CMK (cell line): Measurements from ENCODE around the gene PPP1R3E.
"Not testable (repeated sequence)": the region's sequence is repeated elsewhere in the genome, so short reads cannot be mapped to it uniquely, and the experiment has no call there.

Experiments used
- DNase-seq: peaks from one replicate; pipeline ENCODE4 v3.0.0-alpha.2; 2010; ENCODE audit warnings: low read depth

Gene PPP1R3E, protein sequence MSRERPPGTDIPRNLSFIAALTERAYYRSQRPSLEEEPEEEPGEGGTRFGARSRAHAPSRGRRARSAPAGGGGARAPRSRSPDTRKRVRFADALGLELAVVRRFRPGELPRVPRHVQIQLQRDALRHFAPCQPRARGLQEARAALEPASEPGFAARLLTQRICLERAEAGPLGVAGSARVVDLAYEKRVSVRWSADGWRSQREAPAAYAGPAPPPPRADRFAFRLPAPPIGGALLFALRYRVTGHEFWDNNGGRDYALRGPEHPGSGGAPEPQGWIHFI

DNA sequence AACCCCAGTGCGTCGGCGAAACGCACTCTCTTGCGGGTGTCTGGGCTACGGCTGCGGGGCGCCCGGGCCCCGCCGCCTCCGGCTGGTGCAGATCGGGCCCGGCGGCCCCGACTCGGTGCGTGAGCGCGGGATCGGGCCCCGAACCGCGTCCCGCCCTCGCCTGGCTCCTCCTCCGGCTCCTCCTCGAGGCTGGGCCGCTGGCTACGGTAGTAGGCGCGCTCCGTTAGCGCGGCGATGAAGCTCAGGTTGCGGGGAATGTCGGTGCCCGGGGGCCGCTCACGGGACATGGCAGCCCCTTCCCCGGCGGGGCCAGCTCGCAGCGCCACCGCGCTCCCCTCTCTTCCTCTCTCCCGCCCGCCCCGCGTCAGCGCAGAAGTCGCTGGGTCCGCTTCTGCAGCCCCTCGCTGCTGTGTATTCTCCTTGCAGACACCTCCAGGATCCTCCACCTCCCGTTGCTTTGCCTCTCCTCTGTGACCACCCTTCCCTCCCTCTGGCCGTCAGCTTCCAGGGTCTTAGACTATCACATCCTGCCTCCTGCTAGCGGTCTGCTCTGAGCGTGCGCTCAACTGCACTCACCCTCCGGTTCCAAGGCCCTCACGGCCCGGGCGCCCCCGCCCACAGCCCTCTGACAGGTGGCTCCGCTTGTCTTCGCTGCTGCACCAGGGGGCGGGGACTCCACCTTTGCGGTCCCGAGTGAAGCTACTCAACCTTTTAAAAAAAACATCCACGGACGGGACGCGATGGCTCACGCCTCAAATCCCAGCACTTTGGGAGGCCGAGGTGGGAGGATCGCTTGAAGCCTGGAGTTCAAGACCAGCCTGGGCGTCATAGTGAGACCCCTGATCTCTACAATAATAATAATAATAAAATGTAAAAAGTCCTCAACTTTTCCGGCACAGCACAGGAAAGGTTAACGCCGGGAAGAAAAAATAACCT, at the start of gene PPP1R3E:
PPP1R3E (minus strand) TSS at position 570 of the 936 bp plus-strand sequence; CDS start at position 287, 283 bp downstream.
- peak; percentile 84 for DNase-seq

DNA sequence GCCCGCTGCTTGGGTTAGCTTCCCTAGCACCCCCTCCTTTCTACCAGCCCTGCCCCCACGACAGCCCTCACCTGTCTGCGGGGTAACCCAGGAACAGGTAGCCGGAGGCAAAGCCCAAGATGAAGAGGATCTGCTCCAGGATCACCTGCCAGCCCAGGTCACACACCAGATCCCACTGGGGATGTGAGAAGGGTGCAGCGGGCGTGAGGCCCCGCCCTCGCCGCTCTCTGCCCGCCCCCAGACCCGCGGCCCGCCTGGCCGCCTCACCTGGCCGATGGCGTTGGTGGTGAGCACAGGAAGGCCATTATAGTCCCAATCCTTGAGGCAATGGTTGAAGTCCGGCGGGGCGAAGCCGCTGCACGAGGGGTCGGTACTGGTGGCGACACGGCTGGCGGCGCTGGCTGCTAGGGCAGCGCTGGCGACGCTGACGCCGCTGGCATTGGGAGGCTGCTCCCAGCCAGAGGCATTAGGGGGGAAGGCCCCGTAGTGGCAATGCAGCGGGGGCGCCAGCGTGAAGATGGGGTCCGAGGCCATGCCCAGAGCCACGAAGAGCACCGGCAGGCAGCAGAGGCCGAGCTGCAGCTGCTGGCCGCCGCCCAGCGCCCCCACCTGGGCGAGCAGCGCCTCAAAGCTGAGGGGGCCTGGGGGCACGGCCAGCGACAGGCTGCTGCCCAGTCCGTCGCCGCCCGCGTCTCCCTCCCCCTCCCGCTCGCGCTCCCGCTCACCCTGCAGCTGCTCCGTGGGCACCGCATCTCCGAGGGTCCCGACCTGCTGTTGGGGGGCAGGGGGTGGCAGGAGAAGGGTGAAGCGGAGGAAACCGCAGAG, 49.2 kb upstream of the PPP1R3E start:
- no peak for DNase-seq

DNA sequence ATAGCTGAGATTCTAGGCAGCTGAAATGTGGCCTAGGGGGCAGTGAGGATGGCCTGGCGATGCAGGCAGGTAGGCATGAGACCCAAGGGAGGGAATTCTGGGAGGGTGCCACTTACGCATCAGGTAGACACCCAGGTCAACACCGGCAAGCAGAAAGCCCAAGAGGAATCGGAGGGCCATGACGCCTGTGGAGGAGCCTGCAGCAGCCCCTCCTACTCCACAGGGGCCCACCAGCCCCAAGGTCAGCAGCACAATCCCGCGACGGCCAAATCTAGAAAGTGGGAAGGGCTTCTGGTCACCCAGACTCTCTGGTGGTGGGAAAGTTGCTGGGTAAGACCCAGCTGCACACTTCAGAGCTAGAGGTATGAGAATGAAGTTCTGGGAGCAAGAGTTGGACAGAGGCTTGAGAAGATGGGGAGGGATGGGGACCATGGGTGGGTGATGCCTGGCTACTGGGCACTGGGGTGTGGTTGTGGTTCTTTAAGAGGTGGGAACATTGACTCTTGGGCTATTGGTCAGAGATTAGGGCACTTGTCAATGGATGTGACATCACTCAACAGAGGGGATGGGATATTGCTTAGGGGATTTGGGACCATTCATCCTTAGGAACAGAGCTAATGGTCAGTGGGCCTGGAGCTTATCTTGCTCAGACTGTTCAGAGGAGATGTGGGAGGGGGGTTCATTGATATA, 46.6 kb upstream of the PPP1R3E start:
- DNase-seq: no peak

DNA sequence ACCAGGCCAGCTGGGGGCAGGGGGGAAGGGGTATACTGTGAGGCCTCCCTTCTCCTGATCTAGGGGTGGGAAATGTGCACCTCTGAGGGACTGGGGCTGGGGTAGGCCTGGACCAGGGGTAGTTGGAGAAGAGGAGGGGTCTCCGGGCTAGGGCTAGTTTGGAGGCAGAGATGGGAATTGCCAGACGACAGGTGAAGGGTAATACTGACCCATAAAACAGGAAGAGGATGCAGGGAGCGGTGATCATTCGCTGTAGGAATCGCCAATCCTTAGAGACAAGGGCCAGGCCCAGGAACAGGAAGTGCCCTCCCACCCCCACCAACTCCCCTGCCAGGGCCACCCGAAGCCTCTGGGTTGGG, 45.6 kb upstream of the PPP1R3E start:
- no peak for DNase-seq

DNA sequence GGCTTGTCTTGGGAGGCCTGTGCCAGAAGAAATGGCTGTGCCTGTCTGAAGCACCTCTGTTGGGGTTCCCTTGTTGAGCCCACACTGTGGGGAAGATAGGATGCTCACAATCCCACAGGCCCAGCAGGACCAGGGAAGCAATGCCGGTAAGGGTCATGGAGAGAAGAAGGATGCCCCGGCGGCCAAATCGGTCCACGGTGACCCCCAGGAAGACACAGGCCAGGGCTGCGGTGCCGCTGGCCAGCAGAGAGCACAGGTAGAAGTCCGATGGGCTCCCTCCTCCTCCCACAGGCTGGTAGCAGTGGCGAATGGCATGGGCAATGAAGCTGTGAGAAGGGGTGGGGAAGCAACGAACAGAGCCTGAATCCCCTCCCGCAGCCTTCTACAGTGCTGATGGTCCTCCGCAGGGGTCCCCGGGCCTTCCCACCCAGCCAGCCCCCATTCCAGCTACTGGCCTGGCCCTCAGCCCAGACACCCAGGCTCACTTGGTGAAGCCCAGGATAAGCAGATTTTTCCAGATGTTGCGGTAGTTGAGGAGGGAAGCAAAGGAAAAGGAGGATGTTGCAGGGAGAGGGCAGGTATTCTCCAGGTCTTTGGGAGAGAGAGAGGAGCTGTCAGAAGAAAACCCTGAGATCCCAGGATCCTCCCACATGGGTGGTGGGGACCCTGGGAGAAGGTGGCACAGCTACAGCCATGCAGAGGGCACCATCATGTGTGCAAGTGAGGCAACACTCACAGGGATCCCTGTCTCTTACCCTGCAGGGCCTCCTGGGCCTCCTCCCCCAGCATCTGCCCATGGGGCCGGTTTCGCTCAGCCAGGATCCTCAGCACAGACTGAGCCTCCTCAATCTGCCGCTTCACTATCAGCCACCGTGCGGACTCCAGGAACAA, 45.0 kb upstream of the PPP1R3E start:
- DNase-seq: no peak

DNA sequence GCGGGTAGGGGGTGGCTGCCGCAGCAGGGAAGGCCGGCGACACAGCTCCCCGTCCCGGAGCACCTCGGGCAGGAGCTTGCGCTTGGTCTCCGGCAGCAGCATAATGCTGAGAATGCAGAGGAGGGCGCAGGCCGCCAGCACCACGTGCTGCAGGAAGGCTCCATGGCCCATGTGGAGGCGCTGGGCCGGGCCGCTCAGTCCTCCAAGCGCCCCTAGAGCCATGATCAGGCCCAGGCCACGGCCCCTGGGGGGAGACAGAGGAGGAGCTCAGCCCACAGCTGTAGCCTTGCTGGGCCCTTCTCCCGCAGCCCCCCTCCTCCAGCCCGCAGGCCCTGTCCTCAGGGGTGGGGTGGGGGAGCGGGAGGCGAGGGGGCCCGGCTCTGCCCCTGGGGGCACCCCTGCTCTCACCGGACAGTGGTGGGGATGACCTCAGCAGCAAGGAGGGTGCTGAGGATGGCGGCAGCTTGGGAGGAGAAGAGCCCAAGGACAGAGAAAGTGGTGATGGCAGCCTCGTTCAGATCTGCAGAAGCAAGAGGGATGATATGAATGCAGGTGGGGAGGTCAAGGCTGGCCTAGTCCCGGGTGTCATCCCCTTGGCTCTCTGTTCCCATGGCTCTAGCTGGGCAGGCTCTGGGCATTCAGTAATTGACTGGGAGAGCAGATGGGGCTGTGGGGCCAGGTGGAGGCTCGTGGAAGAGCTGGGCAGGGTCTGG, 44.2 kb upstream of the PPP1R3E start:
- DNase-seq: no peak

DNA sequence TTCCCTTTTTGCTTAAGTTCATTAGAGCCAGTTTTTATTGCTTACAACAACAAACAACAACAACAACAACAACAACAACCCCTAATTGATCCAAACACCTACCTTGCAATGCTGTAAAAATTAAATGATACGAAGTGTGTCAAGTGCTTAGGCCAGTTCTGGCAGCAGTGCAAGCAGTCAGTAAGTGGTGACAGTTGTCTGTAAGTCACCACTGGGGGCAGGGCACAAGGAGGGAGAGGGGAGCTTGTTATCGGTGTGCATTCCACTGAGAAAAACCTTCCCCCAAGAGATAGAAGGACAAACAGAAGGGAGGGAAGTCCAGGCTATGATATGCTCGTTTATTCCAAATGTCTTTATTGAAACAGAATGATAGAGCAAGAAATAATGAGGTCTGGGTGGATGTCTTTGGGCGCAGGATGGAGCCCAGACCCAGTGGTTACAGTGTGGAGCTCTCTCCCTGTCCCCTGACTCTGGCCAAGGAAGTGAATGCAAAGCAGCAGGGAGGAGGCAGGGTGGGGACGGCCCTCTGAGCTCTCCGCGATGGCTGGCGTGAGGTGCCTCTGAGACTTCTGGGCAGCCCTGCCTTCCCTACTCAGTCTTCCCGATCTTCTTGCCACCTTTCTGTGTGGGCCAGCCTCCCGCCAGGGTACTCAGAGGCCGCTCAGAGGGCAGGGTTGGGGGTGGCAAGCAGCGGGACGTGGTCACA, 43.5 kb upstream of the PPP1R3E start:
- no peak for DNase-seq

DNA sequence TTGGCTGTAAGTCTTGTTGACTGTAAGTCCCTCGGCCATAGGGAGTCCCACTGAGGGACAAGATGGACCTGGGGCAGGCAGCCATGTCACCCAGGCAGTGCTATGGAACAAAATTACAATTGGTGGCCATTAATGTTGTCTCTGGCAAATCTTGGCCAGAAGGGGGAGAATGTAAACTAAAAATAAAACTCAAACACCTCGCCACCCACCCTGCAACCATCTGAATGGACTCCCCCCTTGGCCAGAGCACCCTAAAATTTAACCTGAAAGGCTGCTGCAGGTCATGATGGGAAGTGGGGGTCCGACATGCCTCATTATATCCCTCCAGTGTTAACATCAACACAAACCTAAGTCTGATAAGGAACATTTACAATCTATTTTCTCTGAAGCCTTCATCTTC, 41.8 kb upstream of the PPP1R3E start:
- DNase-seq: no peak

DNA sequence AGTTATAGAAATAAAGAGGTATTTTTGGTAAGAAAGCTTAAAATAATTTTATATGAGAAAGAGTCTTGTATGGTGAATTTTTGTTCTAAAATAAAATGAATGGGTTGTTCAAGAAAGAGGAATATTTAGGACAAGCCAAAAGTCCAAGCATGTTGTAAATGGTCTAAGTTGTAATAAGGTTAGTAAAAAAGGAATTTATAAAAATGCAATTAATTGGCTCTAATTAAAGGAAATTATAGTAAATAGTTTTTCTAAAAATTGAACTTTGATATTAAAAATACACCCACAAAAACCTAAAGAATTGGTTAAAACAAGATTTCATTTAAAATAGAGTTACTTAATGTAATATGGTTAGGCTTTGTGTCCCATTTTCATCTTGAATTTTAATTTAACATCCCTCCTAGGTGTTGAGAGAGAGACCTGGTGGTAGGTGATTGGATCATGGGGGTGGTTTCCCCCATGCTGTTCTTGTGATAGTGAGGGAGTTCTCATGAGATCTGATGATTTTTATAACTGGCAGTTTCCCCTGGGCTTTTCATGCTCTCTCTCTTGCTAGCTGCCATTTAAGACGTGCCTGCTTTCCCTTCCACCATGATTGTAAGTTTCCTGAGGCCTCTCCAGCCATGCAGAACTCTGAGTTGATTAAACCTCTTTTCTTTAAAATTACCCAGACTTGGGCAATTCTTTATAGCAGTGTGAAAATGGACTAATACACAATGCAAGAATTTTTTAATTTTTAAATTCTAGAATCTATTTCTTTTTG, 37.0 kb upstream of the PPP1R3E start:
- DNase-seq: no peak

DNA sequence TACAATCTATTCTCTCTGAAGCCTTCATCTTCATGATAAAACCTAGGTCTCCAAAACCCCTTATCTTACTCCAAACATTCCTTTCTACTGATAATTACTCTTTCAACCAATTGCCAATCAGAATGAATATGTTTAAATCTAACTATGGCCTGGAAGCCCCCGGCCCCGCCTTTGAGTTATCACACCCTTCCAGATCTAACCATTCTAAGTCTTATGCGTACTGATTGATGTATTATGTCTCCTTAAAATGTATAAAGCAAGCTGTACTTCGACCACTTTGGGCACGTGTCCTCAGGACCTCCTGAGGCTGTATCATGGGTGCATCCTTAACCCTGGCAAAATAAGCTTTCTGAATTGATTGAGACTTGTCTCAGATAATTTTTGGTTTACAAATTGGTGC, 33.0 kb upstream of the PPP1R3E start:
- DNase-seq: no peak

DNA sequence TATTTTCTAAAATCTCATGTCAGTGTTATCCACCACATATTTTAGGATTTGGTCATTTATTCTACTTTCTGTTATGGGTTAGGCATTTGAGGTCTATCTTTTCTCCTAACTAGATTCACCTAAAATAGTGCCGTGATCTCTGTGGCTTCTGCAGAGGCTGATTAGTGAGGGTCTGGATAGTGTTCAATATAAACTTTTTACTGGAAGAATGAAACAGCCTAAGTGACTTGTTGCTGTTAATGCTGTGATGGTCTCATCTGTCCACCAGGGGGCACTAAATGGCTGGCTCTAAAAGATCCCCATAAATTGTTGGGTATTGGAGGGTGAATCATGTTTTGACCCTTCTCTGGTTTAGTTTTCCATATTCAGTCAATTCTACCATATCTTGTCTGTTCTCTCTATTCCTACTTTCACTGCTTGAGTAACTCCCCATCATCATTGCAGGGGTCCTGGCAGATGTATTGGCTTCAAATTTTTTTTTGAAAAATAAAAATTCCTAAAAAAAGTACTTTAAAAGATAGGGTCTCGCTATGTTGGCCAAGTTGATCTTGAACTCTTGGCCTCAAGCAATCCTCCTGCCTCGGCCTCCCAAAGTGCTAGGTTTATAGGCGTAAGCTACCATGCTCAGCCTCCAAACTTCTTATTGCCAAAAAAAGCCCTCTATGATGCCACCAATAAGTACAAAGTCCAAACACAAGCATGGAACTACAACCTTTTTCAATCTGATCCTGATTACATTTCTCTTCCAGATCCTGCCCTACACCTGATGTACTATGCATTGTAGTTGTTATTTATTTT, 25.5 kb upstream of the PPP1R3E start:
- DNase-seq: no peak

DNA sequence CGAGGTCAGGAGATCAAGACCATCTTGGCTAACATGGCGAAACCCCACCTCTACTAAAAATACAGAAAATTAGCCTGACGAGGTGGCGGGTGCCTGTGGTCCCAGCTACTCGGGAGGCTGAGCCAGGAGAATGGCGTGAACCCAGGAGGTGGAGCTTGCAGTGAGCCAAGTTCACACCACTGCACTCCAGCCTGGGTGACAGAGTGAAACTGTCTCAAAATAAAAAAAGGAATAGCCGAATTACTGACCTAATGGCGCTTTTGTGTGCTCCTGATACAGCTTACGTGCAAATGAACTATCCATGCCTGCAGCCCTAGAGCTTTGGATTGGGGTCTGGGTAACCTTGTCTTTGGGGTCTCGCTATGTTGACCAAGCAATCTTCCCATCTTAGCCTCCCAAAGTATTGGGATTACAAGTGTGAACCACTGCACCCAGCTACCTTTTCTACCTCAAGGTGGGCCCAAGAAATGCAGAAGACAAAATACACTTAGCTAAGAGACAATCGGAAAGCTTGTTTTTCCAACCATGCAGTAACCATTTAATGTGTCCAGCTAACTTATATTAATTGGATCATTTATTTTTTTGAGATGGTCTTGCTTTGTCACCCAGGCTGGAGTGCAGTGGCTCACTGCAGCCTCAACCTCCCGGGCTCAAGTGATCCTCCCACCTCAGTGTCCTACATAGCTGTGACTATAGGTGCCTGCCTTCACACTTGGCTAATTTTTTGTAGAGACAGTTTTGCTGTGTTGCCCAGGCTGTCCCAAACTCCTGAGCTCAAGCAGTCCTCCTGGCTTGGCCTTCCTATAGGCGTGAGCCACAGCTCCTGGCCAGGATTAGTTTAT, 24.1 kb upstream of the PPP1R3E start:
- DNase-seq: no peak

DNA sequence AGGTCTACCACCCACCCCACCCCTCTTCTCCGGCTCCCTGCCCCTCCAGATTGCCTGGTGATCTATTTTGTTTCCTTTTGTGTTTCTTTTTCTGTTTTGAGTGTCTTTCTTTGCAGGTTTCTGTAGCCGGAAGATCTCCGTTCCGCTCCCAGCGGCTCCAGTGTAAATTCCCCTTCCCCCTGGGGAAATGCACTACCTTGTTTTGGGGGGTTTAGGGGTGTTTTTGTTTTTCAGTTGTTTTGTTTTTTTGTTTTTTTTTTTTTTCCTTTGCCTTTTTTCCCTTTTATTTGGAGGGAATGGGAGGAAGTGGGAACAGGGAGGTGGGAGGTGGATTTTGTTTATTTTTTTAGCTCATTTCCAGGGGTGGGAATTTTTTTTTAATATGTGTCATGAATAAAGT, 23.1 kb upstream of the PPP1R3E start:
- DNase-seq: not testable (repeated sequence)

DNA sequence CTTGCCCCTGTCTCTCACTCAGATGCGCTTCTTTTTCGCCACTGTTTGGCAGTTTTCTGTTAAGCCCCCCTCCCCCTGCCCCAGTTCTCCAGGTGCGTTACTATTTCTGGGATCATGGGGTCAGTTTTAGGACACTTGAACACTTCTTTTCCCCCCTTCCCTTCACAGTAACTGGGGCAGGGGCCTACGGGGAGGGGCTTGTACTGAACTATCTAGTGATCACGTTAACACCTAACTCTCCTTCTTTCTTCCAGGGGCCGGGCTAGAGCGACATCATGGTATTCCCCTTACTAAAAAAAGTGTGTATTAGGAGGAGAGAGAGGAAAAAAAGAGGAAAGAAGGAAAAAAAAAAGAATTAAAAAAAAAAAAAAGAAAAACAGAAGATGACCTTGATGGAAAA, 22.3 kb upstream of the PPP1R3E start:
- DNase-seq: no peak

DNA sequence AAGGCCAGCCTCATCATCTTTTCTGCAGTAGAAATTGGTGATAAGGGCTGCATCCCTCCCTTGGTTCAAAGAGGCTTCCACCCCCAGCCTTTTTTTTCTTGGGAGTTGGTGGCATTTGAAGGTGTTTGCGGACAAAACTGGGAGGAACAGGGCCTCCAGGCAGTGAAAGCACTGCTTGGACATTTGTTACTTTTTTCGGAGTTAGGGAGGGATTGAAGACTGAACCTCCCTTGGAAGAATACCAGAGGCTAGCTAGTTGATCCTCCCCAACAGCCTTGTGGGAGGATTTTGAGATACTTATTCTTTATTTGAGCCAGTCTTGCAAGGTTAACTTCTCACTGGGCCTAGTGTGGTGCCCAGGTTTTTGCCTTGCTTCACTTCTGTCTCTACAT, 21.8 kb upstream of the PPP1R3E start:
- DNase-seq: no peak

DNA sequence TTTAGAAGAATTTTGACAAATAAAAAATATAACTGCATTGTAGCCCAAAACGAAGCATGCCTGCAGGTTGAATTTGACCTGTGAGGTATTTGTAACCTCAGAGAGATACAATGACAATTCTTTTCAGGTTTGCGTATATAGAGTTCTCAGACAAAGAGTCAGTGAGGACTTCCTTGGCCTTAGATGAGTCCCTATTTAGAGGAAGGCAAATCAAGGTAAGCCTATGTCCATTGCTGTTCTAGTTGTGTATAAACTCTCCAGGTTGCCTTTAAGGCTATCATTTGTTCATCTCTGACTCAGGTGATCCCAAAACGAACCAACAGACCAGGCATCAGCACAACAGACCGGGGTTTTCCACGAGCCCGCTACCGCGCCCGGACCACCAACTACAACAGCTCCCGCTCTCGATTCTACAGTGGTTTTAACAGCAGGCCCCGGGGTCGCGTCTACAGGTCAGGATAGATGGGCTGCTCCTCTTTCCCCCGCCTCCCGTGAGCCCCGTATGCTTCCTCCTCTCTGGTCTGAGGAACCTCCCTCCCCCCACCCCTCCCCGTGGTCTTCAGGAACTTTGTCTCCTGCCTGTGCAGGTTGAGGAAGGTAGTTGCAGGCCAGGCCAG, 21.3 kb upstream of the PPP1R3E start:
- no peak for DNase-seq
